Astrocyte (in vitro differentiated cells and primary cell): Measurements from ENCODE around the gene CCDC57.

Experiments used
- CTCF ChIP-seq: IDR thresholded peaks from 2 replicates; pipeline ENCODE4 v1.5.1; 2011; ENCODE audit warnings: low read depth, mild to moderate bottlenecking, inconsistent platforms, low read length, moderate library complexity; ENCODE audit not compliant: insufficient read depth
- EZH2 ChIP-seq: IDR thresholded peaks from 2 replicates; pipeline ENCODE4 v1.6.1; 2012; ENCODE audit warnings: mild to moderate bottlenecking, low read length, inconsistent platforms; ENCODE audit not compliant: insufficient read depth

DNA sequence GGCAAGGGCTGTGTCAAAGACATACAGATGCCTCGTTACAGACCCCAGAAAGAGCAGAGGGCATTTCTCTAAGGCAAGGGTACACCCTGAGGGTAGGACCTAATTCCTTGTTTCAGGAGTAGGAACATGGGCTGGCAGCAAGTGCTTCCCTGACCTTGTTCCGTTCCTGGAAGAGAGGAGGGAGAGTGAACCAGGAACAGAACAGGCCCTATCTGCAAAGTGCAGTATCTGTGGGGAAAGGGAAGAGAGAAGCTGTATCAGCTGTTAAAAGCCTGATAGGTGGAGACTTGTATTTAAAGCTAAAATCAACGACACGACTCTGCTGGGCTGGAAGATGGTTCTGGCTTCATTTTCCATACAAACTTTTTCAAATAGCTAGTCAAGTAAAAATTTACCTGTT, 88.5 kb downstream of the CCDC57 start:
- no peak for TF ChIP-seq CTCF
- TF ChIP-seq EZH2: no peak
